ENCODE measurements around the gene MAP3K8. TPM values are rescaled to one million over a fixed set of nuclear protein-coding genes. Genes with fewer than 3 reads are reported as not detected.

MAP3K8 gene
- total and polyA plus RNA-seq, 10 of the 15 experiments (the other 5 are each of a cell fraction or from before 2014, with no cell fraction given), result 25.5 to 115 (median 40.2) TPM

GRCh38 chr10:30456266-30456665, 22.3 kb downstream of the MAP3K8 start (continued):
- no peak for TF ChIP-seq POLR2A (IDR thresholded peaks at IDR 0.05; ENCODE audit: low read depth, low read length)

DNA sequence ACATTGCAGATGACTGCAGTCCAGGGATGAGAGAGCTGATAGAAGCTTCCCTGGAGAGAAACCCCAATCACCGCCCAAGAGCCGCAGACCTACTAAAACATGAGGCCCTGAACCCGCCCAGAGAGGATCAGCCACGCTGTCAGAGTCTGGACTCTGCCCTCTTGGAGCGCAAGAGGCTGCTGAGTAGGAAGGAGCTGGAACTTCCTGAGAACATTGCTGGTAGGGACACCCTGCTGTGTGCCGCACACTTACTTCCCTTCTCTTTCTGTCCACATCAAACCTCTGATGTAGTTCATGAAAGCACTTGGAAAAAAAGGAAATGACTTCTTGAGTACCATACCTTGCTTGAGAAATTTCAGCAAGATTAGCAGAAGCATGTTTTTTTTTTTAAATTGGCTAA, 25.3 kb downstream of the MAP3K8 start:
- H3K79me2 ChIP-seq (ENCODE audit: control insufficient read depth, insufficient read depth, low read length), result no peaks in the 10 kb centered on the region
- H3K9me3 ChIP-seq (replicated peaks; ENCODE audit: control insufficient read depth, insufficient read depth, low read length), result no peaks in the 10 kb centered on the region
- intact Hi-C loops (cut with micrococcal nuclease; ENCODE audit: unreplicated experiment) (loop anchor here (5.0 kb wide), 1 partner anchor 33 kb away; no protein-coding TSS in a partner anchor), in situ Hi-C loops (cut with MboI) (no loop called here)
- no peaks in the 10 kb centered on the region for H4K20me1 ChIP-seq (ENCODE audit: control insufficient read depth, insufficient read depth)
- no peak for ATAC-seq
- DNase-seq (ENCODE audit: low read depth, low spot score), result no peak
- FAIRE-seq, result no peak
- H3K9ac ChIP-seq (ENCODE audit: control insufficient read depth, insufficient read depth, low read length), result no peak overlapping the region
- H3K27me3 ChIP-seq (replicated peaks in 1 of 2; ENCODE audit: control insufficient read depth in 2 of 2, insufficient read depth in 2 of 2, low read length in 1 of 2), result no peaks in the 10 kb centered on the region
- CTCF ChIA-PET, result interaction anchor here (0.8 to 3.8 kb wide), 2 partner anchors 8 to 73 kb away, joined by 3 to 17 read pairs; no protein-coding TSS in a partner anchor
- POLR2A ChIA-PET, result interaction anchor here (1.4 kb wide), 1 partner anchor 21 kb away, joined by 4 read pairs; no protein-coding TSS in a partner anchor
- peaks cover 21 to 42% of the 10 kb centered on the region in 2 experiments for H3K36me3 ChIP-seq (ENCODE audit: control insufficient read depth in 2 of 2, insufficient read depth in 2 of 2, low read length in 1 of 2)
- peaks cover 15% of the 10 kb centered on the region for H3K4me1 ChIP-seq (ENCODE audit: control insufficient read depth, insufficient read depth, low read length)
- no peak overlapping the region for H3K4me3 ChIP-seq
- RAD21 ChIA-PET (ENCODE audit: unreplicated experiment), result interaction anchor here (1.7 kb wide), 1 partner anchor 19 kb away, joined by 3 read pairs; no protein-coding TSS in a partner anchor
- BruUV-seq (replicated peaks), result no TSS peak
- H2AFZ ChIP-seq (ENCODE audit: control insufficient read depth, low read depth, low read length), result no peak overlapping the region
- WGBS (ENCODE audit: insufficient coverage, insufficient replicate concordance, low lambda C conversion rate, missing lambda C conversion rate), result 99% methylated on average over 6 of the region's 6 CpGs
- SMC1A ChIA-PET (ENCODE audit: uncharacterized antibody, unreplicated experiment), result interaction anchor here (0.8 to 1.4 kb wide), 4 partner anchors 22 to 132 kb away, joined by 3 to 4 read pairs (median 4); no protein-coding TSS in a partner anchor
- H3K27ac ChIP-seq (ENCODE audit: control insufficient read depth, insufficient read depth), result no peak overlapping the region
- no peak overlapping the region for H3K4me2 ChIP-seq (ENCODE audit: control insufficient read depth, insufficient read depth)
- TF ChIP-seq, protein P1, sequence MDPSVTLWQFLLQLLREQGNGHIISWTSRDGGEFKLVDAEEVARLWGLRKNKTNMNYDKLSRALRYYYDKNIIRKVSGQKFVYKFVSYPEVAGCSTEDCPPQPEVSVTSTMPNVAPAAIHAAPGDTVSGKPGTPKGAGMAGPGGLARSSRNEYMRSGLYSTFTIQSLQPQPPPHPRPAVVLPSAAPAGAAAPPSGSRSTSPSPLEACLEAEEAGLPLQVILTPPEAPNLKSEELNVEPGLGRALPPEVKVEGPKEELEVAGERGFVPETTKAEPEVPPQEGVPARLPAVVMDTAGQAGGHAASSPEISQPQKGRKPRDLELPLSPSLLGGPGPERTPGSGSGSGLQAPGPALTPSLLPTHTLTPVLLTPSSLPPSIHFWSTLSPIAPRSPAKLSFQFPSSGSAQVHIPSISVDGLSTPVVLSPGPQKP (IDR thresholded peaks at IDR 0.05; ENCODE audit: low read depth, low read length), result no peak
- TF ChIP-seq SPI1 (IDR thresholded peaks at IDR 0.05; ENCODE audit: borderline replicate concordance, insufficient read depth, low read depth, low read length), result no peak
- TF ChIP-seq, protein P2, sequence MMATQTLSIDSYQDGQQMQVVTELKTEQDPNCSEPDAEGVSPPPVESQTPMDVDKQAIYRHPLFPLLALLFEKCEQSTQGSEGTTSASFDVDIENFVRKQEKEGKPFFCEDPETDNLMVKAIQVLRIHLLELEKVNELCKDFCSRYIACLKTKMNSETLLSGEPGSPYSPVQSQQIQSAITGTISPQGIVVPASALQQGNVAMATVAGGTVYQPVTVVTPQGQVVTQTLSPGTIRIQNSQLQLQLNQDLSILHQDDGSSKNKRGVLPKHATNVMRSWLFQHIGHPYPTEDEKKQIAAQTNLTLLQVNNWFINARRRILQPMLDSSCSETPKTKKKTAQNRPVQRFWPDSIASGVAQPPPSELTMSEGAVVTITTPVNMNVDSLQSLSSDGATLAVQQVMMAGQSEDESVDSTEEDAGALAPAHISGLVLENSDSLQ (IDR thresholded peaks at IDR 0.05), result no peak
- TF ChIP-seq KLF5 (IDR thresholded peaks at IDR 0.05; ENCODE audit: partially characterized antibody), result no peak
- TF ChIP-seq NR2C2 (IDR thresholded peaks at IDR 0.05; ENCODE audit: borderline replicate concordance, control insufficient read depth, insufficient read length, low read depth), result no peak
- TF ChIP-seq, protein P3, sequence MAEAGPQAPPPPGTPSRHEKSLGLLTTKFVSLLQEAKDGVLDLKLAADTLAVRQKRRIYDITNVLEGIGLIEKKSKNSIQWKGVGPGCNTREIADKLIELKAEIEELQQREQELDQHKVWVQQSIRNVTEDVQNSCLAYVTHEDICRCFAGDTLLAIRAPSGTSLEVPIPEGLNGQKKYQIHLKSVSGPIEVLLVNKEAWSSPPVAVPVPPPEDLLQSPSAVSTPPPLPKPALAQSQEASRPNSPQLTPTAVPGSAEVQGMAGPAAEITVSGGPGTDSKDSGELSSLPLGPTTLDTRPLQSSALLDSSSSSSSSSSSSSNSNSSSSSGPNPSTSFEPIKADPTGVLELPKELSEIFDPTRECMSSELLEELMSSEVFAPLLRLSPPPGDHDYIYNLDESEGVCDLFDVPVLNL (IDR thresholded peaks at IDR 0.05; ENCODE audit: low read depth, low read length), result no peak
- no peak for TF ChIP-seq TAF1 (IDR thresholded peaks at IDR 0.05; ENCODE audit: borderline replicate concordance, low read depth, low read length)
- TF ChIP-seq PAX5 (IDR thresholded peaks at IDR 0.05; ENCODE audit: borderline replicate concordance, low read depth, low read length), result no peak
- no peak for TF ChIP-seq NBN (IDR thresholded peaks at IDR 0.05)
- no peak for TF ChIP-seq ZNF622 (IDR thresholded peaks at IDR 0.05)
- no peak for TF ChIP-seq NRF1 (conservative IDR thresholded peaks at IDR 0.05; ENCODE audit: low read depth, low read length)
- no peak for TF ChIP-seq NR2C1 (IDR thresholded peaks at IDR 0.05)
- no peak for TF ChIP-seq ZBTB33 (IDR thresholded peaks at IDR 0.05)
- no peak for TF ChIP-seq SKIL (IDR thresholded peaks at IDR 0.05; ENCODE audit: low read depth, poor library complexity, severe bottlenecking)
- no peak for TF ChIP-seq HDAC6 (IDR thresholded peaks at IDR 0.05; ENCODE audit: unreplicated experiment)
